ENCODE results near the gene NEBL. TPM values are rescaled to one million over a fixed set of nuclear protein-coding genes. Genes with fewer than 3 reads are reported as not detected.

Gene NEBL
- total and polyA plus RNA-seq, 9 of the 15 experiments (the other 6 are each of a cell fraction or from before 2014, with no cell fraction given) = 0.82 to 14.6 (median 9.8) TPM

DNA sequence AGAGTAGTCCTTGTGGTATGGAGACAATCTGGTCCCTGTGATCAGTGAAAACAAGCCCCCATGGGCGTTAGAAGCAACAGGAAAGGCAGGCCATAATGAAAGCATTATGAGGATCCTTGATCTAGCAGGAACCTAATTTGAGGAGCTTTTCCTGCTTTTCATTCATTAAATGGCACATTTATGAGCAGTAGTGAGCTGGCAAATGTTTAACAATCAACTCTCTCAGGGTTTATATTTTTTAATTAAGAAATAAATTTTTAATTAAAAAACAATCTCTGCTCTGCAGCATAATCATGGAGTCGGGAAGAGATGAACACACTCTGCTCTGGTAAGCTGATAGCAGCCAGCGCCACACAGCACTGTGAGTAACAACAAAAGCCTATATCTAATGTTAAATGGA, 11.3 kb upstream of the NEBL start (continued):
- TF ChIP-seq CHD7 (IDR thresholded peaks at IDR 0.05; ENCODE audit: low read depth, low read length) = no peak
- no peak for TF ChIP-seq ZNF282 (CRISPR knock-in tag; IDR thresholded peaks at IDR 0.05)
- TF ChIP-seq CCNT2 (IDR thresholded peaks at IDR 0.05; ENCODE audit: borderline replicate concordance, extremely low read depth, insufficient read length, low read depth, low read length) = no peak
- TF ChIP-seq, protein P1, sequence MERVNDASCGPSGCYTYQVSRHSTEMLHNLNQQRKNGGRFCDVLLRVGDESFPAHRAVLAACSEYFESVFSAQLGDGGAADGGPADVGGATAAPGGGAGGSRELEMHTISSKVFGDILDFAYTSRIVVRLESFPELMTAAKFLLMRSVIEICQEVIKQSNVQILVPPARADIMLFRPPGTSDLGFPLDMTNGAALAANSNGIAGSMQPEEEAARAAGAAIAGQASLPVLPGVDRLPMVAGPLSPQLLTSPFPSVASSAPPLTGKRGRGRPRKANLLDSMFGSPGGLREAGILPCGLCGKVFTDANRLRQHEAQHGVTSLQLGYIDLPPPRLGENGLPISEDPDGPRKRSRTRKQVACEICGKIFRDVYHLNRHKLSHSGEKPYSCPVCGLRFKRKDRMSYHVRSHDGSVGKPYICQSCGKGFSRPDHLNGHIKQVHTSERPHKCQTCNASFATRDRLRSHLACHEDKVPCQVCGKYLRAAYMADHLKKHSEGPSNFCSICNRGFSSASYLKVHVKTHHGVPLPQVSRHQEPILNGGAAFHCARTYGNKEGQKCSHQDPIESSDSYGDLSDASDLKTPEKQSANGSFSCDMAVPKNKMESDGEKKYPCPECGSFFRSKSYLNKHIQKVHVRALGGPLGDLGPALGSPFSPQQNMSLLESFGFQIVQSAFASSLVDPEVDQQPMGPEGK (CRISPR knock-in tag; IDR thresholded peaks at IDR 0.05; ENCODE audit: borderline replicate concordance) = no peak
